A549 (cell line): ENCODE measurements around the gene CFB. TPM values are rescaled to one million over a fixed set of nuclear protein-coding genes. Genes with fewer than 3 reads are reported as not detected.

Experiments
- ATAC-seq, 2 experiments: fragments of 200-7000 bp in 1 of 2; fragments of >200 bp in 1 of 2; cut with Nextera tagmentation in 1 of 2; cut with Tn5 transposase in 1 of 2; 3 replicates each; pipeline versions ENCODE4 v1.8.0 to v1.9.1; 2018 to 2020; ENCODE audit warnings: mild to moderate bottlenecking in 1 of 2, moderate library complexity in 1 of 2
- CTCF ChIA-PET: fragments of 300-600 bp; sonication (Branson Sonifier 250); formaldehyde crosslinking; extraction: SDS; loops from one replicate; lab custom pipeline; 2021; ENCODE audit warnings: antibody characterized with exemption, inconsistent platforms; lab: Yijun Ruan, JAX
- POLR2A ChIA-PET: fragments of 350-600 bp; formaldehyde crosslinking; extraction: SDS; loops from one replicate; lab custom pipeline; 2021; ENCODE audit warnings: antibody characterized with exemption, inconsistent platforms; lab: Yijun Ruan, JAX
- DNase-seq, 2 experiments: peaks; one replicate each; pipeline versions ENCODE4 v3.0.0 to v3.0.0-alpha.2; 2011 to 2016; ENCODE audit warnings: low read depth in 1 of 2, low spot score in 1 of 2
- FAIRE-seq: peaks from 2 replicates; lab custom pipeline; 2011; peaks lifted over from hg19 to GRCh38; lab: Jason Lieb, UNC
- H3K27ac ChIP-seq, 2 experiments: fragments of >200 bp; sonication (Bioruptor Twin); formaldehyde crosslinking; 3 replicates each; pipeline ENCODE4 v1.5.1; 2016 to 2017
- H3K4me1 ChIP-seq: fragments of >200 bp; sonication (Bioruptor Twin); formaldehyde crosslinking; 3 replicates; pipeline ENCODE4 v1.6.1; 2016
- H3K4me2 ChIP-seq: fragments of >200 bp; sonication (Bioruptor Twin); formaldehyde crosslinking; 3 replicates; pipeline ENCODE4 v1.6.1; 2016
- H3K4me3 ChIP-seq: fragments of >200 bp; sonication (Bioruptor Twin); formaldehyde crosslinking; 3 replicates; pipeline ENCODE4 v1.5.1; 2016
- H3K9me3 ChIP-seq: fragments of >200 bp; sonication (Bioruptor Twin); formaldehyde crosslinking; 3 replicates; pipeline ENCODE4 v1.6.1; 2016
- BHLHE40 ChIP-seq: IDR thresholded peaks from 2 replicates; pipeline ENCODE4 v1.6.1; 2012; ENCODE audit warnings: low read depth, low read length, inconsistent platforms
- CEBPB ChIP-seq, 2 experiments: fragments of >200 bp in 1 of 2; sonication (Bioruptor Twin) in 1 of 2; formaldehyde crosslinking in 1 of 2; IDR thresholded peaks; 2 replicates each; pipeline ENCODE4 v1.6.1; 2012 to 2016
- CHD2 ChIP-seq: fragments of 150-350 bp; IDR thresholded peaks from 2 replicates; pipeline ENCODE4 v1.6.1; 2014; ENCODE audit warnings: low read length; ENCODE audit not compliant: partially characterized antibody
- CTCF ChIP-seq: fragments of >200 bp; sonication (Bioruptor Twin); formaldehyde crosslinking; IDR thresholded peaks from 3 replicates; pipeline ENCODE4 v1.5.1; 2016
- EHMT2 ChIP-seq: fragments of 200-600 bp; sonication (generic); IDR thresholded peaks from 2 replicates; pipeline ENCODE4 v1.6.1; 2016; ENCODE audit warnings: antibody characterized with exemption, low read depth, mild to moderate bottlenecking, moderate library complexity
- ESRRA ChIP-seq: fragments of 150-350 bp; IDR thresholded peaks from 2 replicates; pipeline ENCODE4 v1.6.1; 2014; ENCODE audit warnings: mild to moderate bottlenecking, low read length, borderline replicate concordance
- FOSL2 ChIP-seq, 2 experiments: fragments of 450-650 bp in 1 of 2; fragments of >200 bp in 1 of 2; sonication (Bioruptor Twin) in 1 of 2; formaldehyde crosslinking; IDR thresholded peaks; 2 replicates each; pipeline versions ENCODE4 v1.5.0 to v1.6.1; 2016 to 2020; ENCODE audit warnings: mild to moderate bottlenecking in 1 of 2, moderate library complexity in 1 of 2
- GATA3 ChIP-seq: IDR thresholded peaks from 2 replicates; pipeline ENCODE4 v1.6.1; 2012; ENCODE audit warnings: borderline replicate concordance
- HES2 ChIP-seq: fragments of >200 bp; sonication (Bioruptor Twin); formaldehyde crosslinking; IDR thresholded peaks from 2 replicates; pipeline ENCODE4 v1.6.1; 2016
- HEYL ChIP-seq: fragments of 250-450 bp; sonication (Bioruptor Pico); IDR thresholded peaks from 2 replicates; pipeline ENCODE4 v1.8.0; 2021; ENCODE audit warnings: mild to moderate bottlenecking, moderate library complexity
- HOXA7 ChIP-seq: fragments of 250-450 bp; sonication (Bioruptor Pico); IDR thresholded peaks from 2 replicates; pipeline ENCODE4 v1.5.0; 2020; ENCODE audit warnings: mild to moderate bottlenecking, moderate library complexity
- HOXB13 ChIP-seq: fragments of 250-450 bp; sonication (Bioruptor Pico); IDR thresholded peaks from 2 replicates; pipeline ENCODE4 v1.5.0; 2020; ENCODE audit warnings: low read depth, mild to moderate bottlenecking, moderate library complexity
- JUNB ChIP-seq: fragments of >200 bp; sonication (Bioruptor Twin); formaldehyde crosslinking; IDR thresholded peaks from 2 replicates; pipeline ENCODE4 v1.6.1; 2016
- MAFK ChIP-seq: fragments of 450-650 bp; IDR thresholded peaks from 2 replicates; pipeline ENCODE4 v1.6.1; 2014; ENCODE audit not compliant: partially characterized antibody
- PHF8 ChIP-seq: fragments of 200-600 bp; sonication (generic); IDR thresholded peaks from 2 replicates; pipeline ENCODE4 v1.6.1; 2016; ENCODE audit warnings: low read depth, mild to moderate bottlenecking, antibody characterized with exemption, moderate library complexity, borderline replicate concordance
- POLR2A ChIP-seq: IDR thresholded peaks from 2 replicates; pipeline ENCODE4 v1.6.1; 2012; ENCODE audit warnings: mild to moderate bottlenecking, low read length
- POLR2AphosphoS2 ChIP-seq: conservative IDR thresholded peaks from 2 replicates; pipeline ENCODE4 v1.6.1; 2012; ENCODE audit warnings: low read length, improper control_type of control experiment, inconsistent platforms
- RAD21 ChIP-seq, 2 experiments: fragments of >200 bp in 1 of 2; sonication (Bioruptor Twin) in 1 of 2; formaldehyde crosslinking in 1 of 2; IDR thresholded peaks in 1 of 2; conservative IDR thresholded peaks in 1 of 2; 2 replicates in 1 of 2; 3 replicates in 1 of 2; pipeline ENCODE4 v1.6.1; 2012 to 2018; ENCODE audit warnings: inconsistent platforms in 1 of 2
- RCOR1 ChIP-seq: fragments of 150-350 bp; IDR thresholded peaks from 2 replicates; pipeline ENCODE4 v1.6.1; 2014; ENCODE audit warnings: antibody characterized with exemption, low read length, low read depth
- ZC3H11A ChIP-seq: fragments of 450-650 bp; IDR thresholded peaks from 2 replicates; pipeline ENCODE4 v1.6.1; 2014; ENCODE audit warnings: antibody characterized with exemption, mild to moderate bottlenecking
- ZFP36 ChIP-seq: fragments of 450-650 bp; IDR thresholded peaks from 2 replicates; pipeline ENCODE4 v1.6.1; 2014; ENCODE audit warnings: borderline replicate concordance; ENCODE audit not compliant: partially characterized antibody
- WGBS: methylation state at CpG from one replicate; pipeline ENCODE4 v1.1.6; 2017; ENCODE audit errors: missing lambda C conversion rate; 5-methylcytosine and 5-hydroxymethylcytosine counted together
- polyA plus RNA-seq, 4 experiments: library from polyadenylated mRNA; depleted of rRNA in 3 of 4; stranded (reverse); fragments of >200 nt; fragmentation: RNase III in 1 of 4; extraction: RNeasy Plus Mini Kit Qiagen cat#74134 plus additional on column Dnase treatment in 1 of 4; gene quantifications; 2 replicates in 3 of 4; 3 replicates in 1 of 4; pipeline ENCODE4 v1.2.3, GENCODE V29; 2011 to 2017
- TF ChIP-seq, protein P1 (sequence below): fragments of 250-450 bp; sonication (Bioruptor Pico); IDR thresholded peaks from 2 replicates; pipeline ENCODE4 v1.5.0; 2021; ENCODE audit warnings: mild to moderate bottlenecking, moderate library complexity, borderline replicate concordance
- TF ChIP-seq, protein P2 (sequence below): fragments of 450-650 bp; IDR thresholded peaks from 2 replicates; pipeline ENCODE4 v1.6.1; 2014; ENCODE audit warnings: antibody characterized with exemption
- TF ChIP-seq, protein P3 (sequence below): fragments of 150-350 bp; IDR thresholded peaks from 2 replicates; pipeline ENCODE4 v1.6.1; 2014; ENCODE audit warnings: low read depth, mild to moderate bottlenecking, low read length
- TF ChIP-seq, protein P4 (sequence below): IDR thresholded peaks from 2 replicates; pipeline ENCODE4 v1.6.1; 2012
- TF ChIP-seq, protein P5 (sequence below): IDR thresholded peaks from 2 replicates; pipeline ENCODE4 v1.6.1; 2012

CFB gene
- polyA plus RNA-seq, 2 of the 4 experiments (the other 2 are of a cell fraction) = 4.4 to 5.6 TPM

- Histone ChIP-seq H3K9me3 (no peaks in the 10 kb centered on the region), H3K4me1 (peaks cover 14% of the 10 kb centered on the region), H3K27ac (peak overlapping the region in 1 of 2 experiments; percentile 61; a peak in 3 of 6 replicates), H3K4me2 (no peak overlapping the region), H3K4me3 (no peak overlapping the region)
- ChIA-PET CTCF (no interaction called here), POLR2A (interaction anchor here (0.8 kb wide), 1 partner anchor 18 kb away, joined by 3 read pairs; the partner anchor contains the start of gene ZBTB12)
- TF ChIP-seq ESRRA = no peak
- no peak for TF ChIP-seq HES2
- TF ChIP-seq, protein P1, sequence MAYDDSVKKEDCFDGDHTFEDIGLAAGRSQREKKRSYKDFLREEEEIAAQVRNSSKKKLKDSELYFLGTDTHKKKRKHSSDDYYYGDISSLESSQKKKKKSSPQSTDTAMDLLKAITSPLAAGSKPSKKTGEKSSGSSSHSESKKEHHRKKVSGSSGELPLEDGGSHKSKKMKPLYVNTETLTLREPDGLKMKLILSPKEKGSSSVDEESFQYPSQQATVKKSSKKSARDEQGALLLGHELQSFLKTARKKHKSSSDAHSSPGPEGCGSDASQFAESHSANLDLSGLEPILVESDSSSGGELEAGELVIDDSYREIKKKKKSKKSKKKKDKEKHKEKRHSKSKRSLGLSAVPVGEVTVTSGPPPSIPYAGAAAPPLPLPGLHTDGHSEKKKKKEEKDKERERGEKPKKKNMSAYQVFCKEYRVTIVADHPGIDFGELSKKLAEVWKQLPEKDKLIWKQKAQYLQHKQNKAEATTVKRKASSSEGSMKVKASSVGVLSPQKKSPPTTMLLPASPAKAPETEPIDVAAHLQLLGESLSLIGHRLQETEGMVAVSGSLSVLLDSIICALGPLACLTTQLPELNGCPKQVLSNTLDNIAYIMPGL (CRISPR knock-in tag) = no peak
- TF ChIP-seq HOXA7 (CRISPR knock-in tag) = no peak
- TF ChIP-seq HOXB13 (CRISPR knock-in tag) = no peak
- no peak for TF ChIP-seq MAFK
- no peak for TF ChIP-seq BHLHE40
- TF ChIP-seq CHD2 = no peak
- no peak for TF ChIP-seq JUNB
- no peak for TF ChIP-seq EHMT2
- TF ChIP-seq, protein P2, sequence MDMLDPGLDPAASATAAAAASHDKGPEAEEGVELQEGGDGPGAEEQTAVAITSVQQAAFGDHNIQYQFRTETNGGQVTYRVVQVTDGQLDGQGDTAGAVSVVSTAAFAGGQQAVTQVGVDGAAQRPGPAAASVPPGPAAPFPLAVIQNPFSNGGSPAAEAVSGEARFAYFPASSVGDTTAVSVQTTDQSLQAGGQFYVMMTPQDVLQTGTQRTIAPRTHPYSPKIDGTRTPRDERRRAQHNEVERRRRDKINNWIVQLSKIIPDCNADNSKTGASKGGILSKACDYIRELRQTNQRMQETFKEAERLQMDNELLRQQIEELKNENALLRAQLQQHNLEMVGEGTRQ = no peak
- TF ChIP-seq CEBPB (IDR thresholded peaks at IDR 0.05) = no peak
- no peak for TF ChIP-seq RCOR1
- TF ChIP-seq, protein P3, sequence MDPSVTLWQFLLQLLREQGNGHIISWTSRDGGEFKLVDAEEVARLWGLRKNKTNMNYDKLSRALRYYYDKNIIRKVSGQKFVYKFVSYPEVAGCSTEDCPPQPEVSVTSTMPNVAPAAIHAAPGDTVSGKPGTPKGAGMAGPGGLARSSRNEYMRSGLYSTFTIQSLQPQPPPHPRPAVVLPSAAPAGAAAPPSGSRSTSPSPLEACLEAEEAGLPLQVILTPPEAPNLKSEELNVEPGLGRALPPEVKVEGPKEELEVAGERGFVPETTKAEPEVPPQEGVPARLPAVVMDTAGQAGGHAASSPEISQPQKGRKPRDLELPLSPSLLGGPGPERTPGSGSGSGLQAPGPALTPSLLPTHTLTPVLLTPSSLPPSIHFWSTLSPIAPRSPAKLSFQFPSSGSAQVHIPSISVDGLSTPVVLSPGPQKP = no peak
- TF ChIP-seq PHF8 = no peak
- TF ChIP-seq, protein P4, sequence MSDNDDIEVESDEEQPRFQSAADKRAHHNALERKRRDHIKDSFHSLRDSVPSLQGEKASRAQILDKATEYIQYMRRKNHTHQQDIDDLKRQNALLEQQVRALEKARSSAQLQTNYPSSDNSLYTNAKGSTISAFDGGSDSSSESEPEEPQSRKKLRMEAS = no peak
- no peak for TF ChIP-seq FOSL2 (IDR thresholded peaks at IDR 0.05)
- no peak for TF ChIP-seq FOSL2 (CRISPR knock-in tag; IDR thresholded peaks at IDR 0.05)
- TF ChIP-seq, protein P5, sequence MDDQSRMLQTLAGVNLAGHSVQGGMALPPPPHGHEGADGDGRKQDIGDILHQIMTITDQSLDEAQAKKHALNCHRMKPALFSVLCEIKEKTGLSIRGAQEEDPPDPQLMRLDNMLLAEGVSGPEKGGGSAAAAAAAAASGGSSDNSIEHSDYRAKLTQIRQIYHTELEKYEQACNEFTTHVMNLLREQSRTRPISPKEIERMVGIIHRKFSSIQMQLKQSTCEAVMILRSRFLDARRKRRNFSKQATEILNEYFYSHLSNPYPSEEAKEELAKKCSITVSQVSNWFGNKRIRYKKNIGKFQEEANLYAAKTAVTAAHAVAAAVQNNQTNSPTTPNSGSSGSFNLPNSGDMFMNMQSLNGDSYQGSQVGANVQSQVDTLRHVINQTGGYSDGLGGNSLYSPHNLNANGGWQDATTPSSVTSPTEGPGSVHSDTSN = no peak
- TF ChIP-seq ZC3H11A = no peak
- no peak for TF ChIP-seq GATA3
- WGBS = 82% methylated on average over 6 of the region's 6 CpGs
- no peak for FAIRE-seq
- DNase-seq = no peak
- no peak for ATAC-seq
Observed at GRCh38 chr6:31919624-31920303, 26.1 kb upstream of the CFB start.

- FAIRE-seq = no peak
- Histone ChIP-seq H3K4me1 (peaks cover 14% of the 10 kb centered on the region), H3K4me3 (no peak overlapping the region), H3K27ac (peak overlapping the region; percentile 47 to 61; a peak in 4 of 6 replicates), H3K9me3 (no peaks in the 10 kb centered on the region; the same call in 2 of the 3 replicates), H3K4me2 (peak overlapping the region; percentile 20; the same call in 1 of the 3 replicates)
- DNase-seq = peak in 1 of 2 experiments; percentile 55
- POLR2A ChIA-PET = no interaction called here
- WGBS = 25% methylated on average over 1 of the region's 2 CpGs
- peak in 1 of 2 experiments; percentile 33; a peak in 2 of 6 replicates for ATAC-seq
- CTCF ChIA-PET = interaction anchor here (4.9 kb wide), 1 partner anchor 31 kb away, joined by 24 read pairs; no protein-coding TSS in a partner anchor
- TF ChIP-seq, protein P5 = no peak
- no peak for TF ChIP-seq HOXB13 (CRISPR knock-in tag)
- no peak for TF ChIP-seq FOSL2 (IDR thresholded peaks at IDR 0.05)
- no peak for TF ChIP-seq FOSL2 (CRISPR knock-in tag; IDR thresholded peaks at IDR 0.05)
- TF ChIP-seq CHD2 = no peak
- TF ChIP-seq ESRRA = no peak
- TF ChIP-seq RAD21 (conservative IDR thresholded peaks at IDR 0.05 in 1 of 2, IDR thresholded peaks at IDR 0.05 in 1 of 2) = no peak
- TF ChIP-seq POLR2A = no peak
- no peak for TF ChIP-seq CTCF
- TF ChIP-seq HEYL (CRISPR knock-in tag) = no peak
- no peak for TF ChIP-seq ZFP36
- TF ChIP-seq POLR2AphosphoS2 = no peak
Observed at GRCh38 chr6:31920811-31921210, 25.1 kb upstream of the CFB start.
